HG02943 (cell line): ENCODE measurements around the gene HIVEP1.

Source experiments
- ATAC-seq: cut with Tn5 transposase; IDR thresholded peaks from one replicate; pipeline ENCODE4 v1.9.1; 2021; ENCODE audit warnings: mild to moderate bottlenecking, low read depth, moderate library complexity; ENCODE audit not compliant: unreplicated experiment

Gene HIVEP1

GRCh38 chr6:12017263-12017662, 5.2 kb downstream of the HIVEP1 start:
- no peak for ATAC-seq

- no peak for ATAC-seq
These were observed 5.8 kb downstream of the HIVEP1 start for GRCh38 chr6:12017876-12018401.

GRCh38 chr6:12020187-12020791, 8.2 kb downstream of the HIVEP1 start:
- ATAC-seq: no peak

- ATAC-seq: no peak
These were observed 10.4 kb downstream of the HIVEP1 start for GRCh38 chr6:12022481-12022880.

- ATAC-seq: no peak
These were observed 10.9 kb downstream of the HIVEP1 start for GRCh38 chr6:12022953-12023388.

GRCh38 chr6:12024216-12024615, 12.1 kb downstream of the HIVEP1 start:
- ATAC-seq: no peak

- ATAC-seq: no peak
These were observed 12.8 kb downstream of the HIVEP1 start for GRCh38 chr6:12024699-12025434.

- no peak for ATAC-seq
These were observed 14.0 kb downstream of the HIVEP1 start for GRCh38 chr6:12026120-12026519.

GRCh38 chr6:12026833-12027232, 14.7 kb downstream of the HIVEP1 start:
- ATAC-seq: no peak

GRCh38 chr6:12028213-12028612, 16.1 kb downstream of the HIVEP1 start:
- ATAC-seq: no peak

GRCh38 chr6:12029979-12030737, 18.0 kb downstream of the HIVEP1 start:
- no peak for ATAC-seq

- ATAC-seq: no peak
These were observed 19.0 kb downstream of the HIVEP1 start for GRCh38 chr6:12030993-12031550.

- no peak for ATAC-seq
These were observed 20.9 kb downstream of the HIVEP1 start for GRCh38 chr6:12032783-12033573.

GRCh38 chr6:12033770-12034169, 21.7 kb downstream of the HIVEP1 start:
- no peak for ATAC-seq

GRCh38 chr6:12034349-12034748, 22.2 kb downstream of the HIVEP1 start:
- ATAC-seq: no peak

GRCh38 chr6:12034837-12035236, 22.7 kb downstream of the HIVEP1 start:
- no peak for ATAC-seq

- ATAC-seq: no peak
These were observed 24.7 kb downstream of the HIVEP1 start for GRCh38 chr6:12036766-12037165.

GRCh38 chr6:12037798-12038197, 25.7 kb downstream of the HIVEP1 start:
- ATAC-seq: no peak

- no peak for ATAC-seq
These were observed 27.7 kb downstream of the HIVEP1 start for GRCh38 chr6:12039540-12040459.
